ENCODE data around the gene NHERF1. TPM values are rescaled to one million over a fixed set of nuclear protein-coding genes. Genes with fewer than 3 reads are reported as not detected.

The NHERF1 gene
- total and polyA plus RNA-seq, 9 of the 15 experiments (the other 6 are each of a cell fraction or from before 2014, with no cell fraction given): 11.4 to 79.9 (median 36.9) TPM

DNA sequence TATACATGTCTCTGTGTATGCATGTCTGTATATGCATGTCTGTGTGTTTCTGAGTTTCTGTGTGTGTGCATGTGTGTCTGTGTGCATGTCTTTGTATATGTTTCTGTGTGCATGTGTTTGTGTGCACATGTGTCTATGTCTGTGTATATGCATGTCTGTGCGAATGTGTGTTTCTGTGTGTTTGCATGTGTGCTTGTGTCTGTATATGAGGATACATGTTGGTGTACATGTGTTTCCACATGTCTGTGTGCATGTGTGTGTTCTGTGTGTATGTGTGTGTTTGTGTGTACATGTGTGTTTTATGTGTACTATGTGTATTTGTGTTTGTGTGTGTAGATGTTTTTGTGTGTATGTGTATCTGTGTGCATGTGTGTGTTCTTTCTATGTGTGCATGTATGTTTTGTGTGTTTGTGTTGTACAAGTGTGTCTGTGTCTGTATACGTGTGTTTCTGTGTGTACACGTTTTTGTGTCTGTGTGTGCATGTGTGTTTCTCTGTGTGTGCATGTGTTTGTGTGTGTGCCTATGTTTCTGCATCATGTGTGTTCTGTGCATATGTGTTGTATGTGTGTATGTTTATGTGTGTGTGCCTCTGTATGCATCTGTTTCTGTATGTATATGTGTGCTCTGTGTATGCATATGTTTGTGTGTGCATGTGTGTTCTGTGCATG is 20.3 kb upstream of the NHERF1 start:
- ChIA-PET CTCF (ENCODE audit: low intra/inter-chr PET ratio) (no interaction called here), POLR2A (no interaction called here)
- H3K4me1 ChIP-seq (replicated peaks in 1 of 2; ENCODE audit: control insufficient read depth in 2 of 2, insufficient read depth in 2 of 2, low read length in 2 of 2): no peaks in the 10 kb centered on the region
- DNase-seq (ENCODE audit: extremely low read depth in 1 of 4, low spot score in 3 of 4): no peak
- H3K4me3 ChIP-seq: no peak overlapping the region
- no peak overlapping the region for H3K27ac ChIP-seq (ENCODE audit: extremely low read depth, low read depth, low read length)
- peak; percentile 29 for FAIRE-seq
- no peaks in the 10 kb centered on the region for H3K9me1 ChIP-seq (ENCODE audit: control insufficient read depth, insufficient read depth, low read length)
- BruUV-seq (replicated peaks): no TSS peak
- H3K9me3 ChIP-seq (replicated peaks; ENCODE audit: control insufficient read depth, insufficient read depth, low read depth, low read length): peaks cover 9% of the 10 kb centered on the region; the same call in 1 of the 2 replicates
- no peaks in the 10 kb centered on the region for H3K79me2 ChIP-seq (ENCODE audit: control insufficient read depth, insufficient read depth, low read length)
- H4K20me1 ChIP-seq (replicated peaks; ENCODE audit: control insufficient read depth, insufficient read depth, low read length): no peaks in the 10 kb centered on the region
- no peaks in the 10 kb centered on the region for H3K36me3 ChIP-seq (ENCODE audit: control insufficient read depth, insufficient read depth, low read length)
- no peak for ATAC-seq
- in situ Hi-C loops (cut with MboI) (no loop called here), intact Hi-C loops (cut with micrococcal nuclease) (no loop called here)
- H2AFZ ChIP-seq (ENCODE audit: low read depth, low read length): no peak overlapping the region
- TF ChIP-seq PTTG1 (tag; IDR thresholded peaks at IDR 0.05; ENCODE audit: low read depth): no peak
- no peak for TF ChIP-seq SMAD4 (CRISPR knock-in tag; conservative IDR thresholded peaks at IDR 0.05)
- TF ChIP-seq POLR3G (IDR thresholded peaks at IDR 0.05; ENCODE audit: extremely low read depth, insufficient read length, insufficient replicate concordance): no peak
- TF ChIP-seq, protein P1, sequence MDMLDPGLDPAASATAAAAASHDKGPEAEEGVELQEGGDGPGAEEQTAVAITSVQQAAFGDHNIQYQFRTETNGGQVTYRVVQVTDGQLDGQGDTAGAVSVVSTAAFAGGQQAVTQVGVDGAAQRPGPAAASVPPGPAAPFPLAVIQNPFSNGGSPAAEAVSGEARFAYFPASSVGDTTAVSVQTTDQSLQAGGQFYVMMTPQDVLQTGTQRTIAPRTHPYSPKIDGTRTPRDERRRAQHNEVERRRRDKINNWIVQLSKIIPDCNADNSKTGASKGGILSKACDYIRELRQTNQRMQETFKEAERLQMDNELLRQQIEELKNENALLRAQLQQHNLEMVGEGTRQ (CRISPR knock-in tag; IDR thresholded peaks at IDR 0.05): no peak
- TF ChIP-seq PHF20 (IDR thresholded peaks at IDR 0.05; ENCODE audit: partially characterized antibody): peak; percentile 51
- TF ChIP-seq ZC3H8 (IDR thresholded peaks at IDR 0.05): no peak
- no peak for TF ChIP-seq STAT5B (CRISPR knock-in tag; IDR thresholded peaks at IDR 0.05)
- TF ChIP-seq SIN3A (IDR thresholded peaks at IDR 0.05; ENCODE audit: borderline replicate concordance in 2 of 2, control insufficient read depth in 1 of 2, low read depth in 2 of 2, low read length in 2 of 2): no peak
- TF ChIP-seq KDM1A (IDR thresholded peaks at IDR 0.05): peak in 1 of 2 experiments; percentile 50; a peak in 1 of 4 replicates
- no peak for TF ChIP-seq EP400 (IDR thresholded peaks at IDR 0.05)
- H3K4me2 ChIP-seq (ENCODE audit: insufficient read depth, low read length): no peak overlapping the region
- WGBS (ENCODE audit: insufficient coverage, low coverage, missing lambda C conversion rate): 2% methylated on average over 3 of the region's 3 CpGs
- peaks cover 9 to 38% of the 10 kb centered on the region in 2 experiments; a peak in 4 of 5 replicates for H3K27me3 ChIP-seq (ENCODE audit: control insufficient read depth in 2 of 2, insufficient read depth in 2 of 2, low read length in 2 of 2)
- no peak overlapping the region for H3K9ac ChIP-seq (ENCODE audit: insufficient read depth in 1 of 2, low read depth in 2 of 2, low read length in 2 of 2)
